ENCODE measurements around the gene SPTSSA. TPM values are rescaled to one million over a fixed set of nuclear protein-coding genes. Genes with fewer than 3 reads are reported as not detected.

The SPTSSA gene
- total RNA-seq, 2 donors from 2014 or later, result 28.5 to 37.8 TPM

DNA sequence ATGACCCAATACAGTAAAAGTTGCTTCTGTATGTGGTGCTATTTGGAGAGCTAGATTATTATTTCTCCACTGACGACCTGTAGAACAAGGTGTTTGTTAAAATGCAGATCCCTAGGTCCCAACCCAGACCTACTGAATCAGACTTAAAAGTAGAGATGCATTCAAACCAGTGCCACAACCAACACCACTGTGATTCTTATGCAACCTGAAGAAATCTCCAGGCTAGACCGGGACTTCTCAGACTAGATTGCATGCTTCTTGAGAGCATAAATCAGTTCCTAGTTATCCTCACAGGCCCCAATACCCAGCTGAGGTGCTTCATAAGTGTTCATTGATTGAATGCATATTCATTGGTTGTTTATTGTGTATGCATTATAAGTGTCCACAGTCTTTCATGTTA, 78.2 kb downstream of the SPTSSA start:
- Mint-ChIP-seq H3K36me3 (ENCODE audit: low read depth) (no peaks in the 10 kb centered on the region), H3K27me3 (ENCODE audit: insufficient read depth) (no peaks in the 10 kb centered on the region), H3K4me3 (no peak overlapping the region), H3K4me1 (peaks cover 4% of the 10 kb centered on the region), H3K9me3 (no peaks in the 10 kb centered on the region), H3K27ac (no peak overlapping the region)
- Histone ChIP-seq H3K4me3 (ENCODE audit: low read length) (no peak overlapping the region), H3K9ac (ENCODE audit: extremely low read depth, low read length, poor library complexity, severe bottlenecking) (no peak overlapping the region), H3K36me3 (ENCODE audit: control insufficient read depth, insufficient read depth, low read length) (no peaks in the 10 kb centered on the region), H3K4me1 (ENCODE audit: control insufficient read depth, insufficient read depth, low read length) (no peaks in the 10 kb centered on the region), H3K27me3 (ENCODE audit: control insufficient read depth, insufficient read depth, low read length, poor library complexity, severe bottlenecking) (no peaks in the 10 kb centered on the region), H3K27ac (ENCODE audit: low read depth, low read length) (no peak overlapping the region), H3K9me3 (ENCODE audit: control insufficient read depth, low read length) (no peaks in the 10 kb centered on the region)
- no peak for DNase-seq
- TF ChIP-seq, protein P1, sequence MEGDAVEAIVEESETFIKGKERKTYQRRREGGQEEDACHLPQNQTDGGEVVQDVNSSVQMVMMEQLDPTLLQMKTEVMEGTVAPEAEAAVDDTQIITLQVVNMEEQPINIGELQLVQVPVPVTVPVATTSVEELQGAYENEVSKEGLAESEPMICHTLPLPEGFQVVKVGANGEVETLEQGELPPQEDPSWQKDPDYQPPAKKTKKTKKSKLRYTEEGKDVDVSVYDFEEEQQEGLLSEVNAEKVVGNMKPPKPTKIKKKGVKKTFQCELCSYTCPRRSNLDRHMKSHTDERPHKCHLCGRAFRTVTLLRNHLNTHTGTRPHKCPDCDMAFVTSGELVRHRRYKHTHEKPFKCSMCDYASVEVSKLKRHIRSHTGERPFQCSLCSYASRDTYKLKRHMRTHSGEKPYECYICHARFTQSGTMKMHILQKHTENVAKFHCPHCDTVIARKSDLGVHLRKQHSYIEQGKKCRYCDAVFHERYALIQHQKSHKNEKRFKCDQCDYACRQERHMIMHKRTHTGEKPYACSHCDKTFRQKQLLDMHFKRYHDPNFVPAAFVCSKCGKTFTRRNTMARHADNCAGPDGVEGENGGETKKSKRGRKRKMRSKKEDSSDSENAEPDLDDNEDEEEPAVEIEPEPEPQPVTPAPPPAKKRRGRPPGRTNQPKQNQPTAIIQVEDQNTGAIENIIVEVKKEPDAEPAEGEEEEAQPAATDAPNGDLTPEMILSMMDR (conservative IDR thresholded peaks at IDR 0.05), result no peak
- WGBS, 2 experiments (ENCODE audit: insufficient coverage in 1 of 2, insufficient read length in 1 of 2), result 82% methylated on average over 2 of the region's 2 CpGs; no CpG with 5 or more reads in 1 of the 2 experiments

Other genes starting within 250 kb of the SPTSSA start
- gene EAPP, start 77.5 kb upstream of the SPTSSA start, total RNA-seq, result 10 to 100 TPM; 34.7 to 38.6 TPM
- gene SNX6, start 167.9 kb upstream of the SPTSSA start, total RNA-seq, result 10 to 100 TPM; 69.6 to 73.2 TPM